ENCODE measurements around the gene SYT4. TPM values are rescaled to one million over a fixed set of nuclear protein-coding genes. Genes with fewer than 3 reads are reported as not detected.

Gene SYT4
- polyA plus RNA-seq, 1 donor (not counting 4 experiments of a cell fraction or from before 2014, with no cell fraction given) = not detected

GRCh38 chr18:43283299-43283698, 6.0 kb upstream of the SYT4 start:
- no peak overlapping the region for H3K4me2 ChIP-seq (ENCODE audit: control insufficient read depth, extremely low read depth, insufficient read depth, low read depth, low read length)
- DNase-seq (ENCODE audit: low read depth, low spot score) (no peak), FAIRE-seq (no peak)
- dilution Hi-C loops (cut with MboI; ENCODE audit: extremely low pct_ligation_motif_present, low sequenced_read_pairs) = no loop called here
- no peaks in the 10 kb centered on the region for H3K4me1 ChIP-seq (ENCODE audit: control insufficient read depth, extremely low read depth, insufficient read depth, low read length)
- no peak overlapping the region for H3K27ac ChIP-seq (ENCODE audit: control insufficient read depth, insufficient read depth, low read length)
- no peak overlapping the region for H3K9ac ChIP-seq (ENCODE audit: control insufficient read depth, extremely low read depth, insufficient read depth, low read length)
- H3K36me3 ChIP-seq (ENCODE audit: control insufficient read depth in 2 of 2, extremely low read depth in 1 of 2, insufficient read depth in 2 of 2, low read length in 2 of 2) = no peaks in the 10 kb centered on the region
- H3K4me3 ChIP-seq (ENCODE audit: control insufficient read depth in 2 of 3, extremely low read depth in 1 of 3, insufficient read depth in 2 of 3, low read depth in 1 of 3, low read length in 3 of 3) = no peak overlapping the region
- H3K9me3 ChIP-seq (ENCODE audit: control insufficient read depth, low read depth, low read length) = no peaks in the 10 kb centered on the region
- no peaks in the 10 kb centered on the region for H4K20me1 ChIP-seq (ENCODE audit: control insufficient read depth, extremely low read depth, insufficient read depth, low read length)
- H3K27me3 ChIP-seq (ENCODE audit: control insufficient read depth, extremely low read depth, insufficient read depth, low read length) = no peaks in the 10 kb centered on the region
- no peaks in the 10 kb centered on the region for H3K79me2 ChIP-seq (ENCODE audit: control insufficient read depth, insufficient read depth, low read length)
- H2AFZ ChIP-seq (ENCODE audit: control insufficient read depth, low read length) = no peak overlapping the region
- TF ChIP-seq EZH2 (IDR thresholded peaks at IDR 0.05; ENCODE audit: low read length) = no peak
- TF ChIP-seq, protein P1, sequence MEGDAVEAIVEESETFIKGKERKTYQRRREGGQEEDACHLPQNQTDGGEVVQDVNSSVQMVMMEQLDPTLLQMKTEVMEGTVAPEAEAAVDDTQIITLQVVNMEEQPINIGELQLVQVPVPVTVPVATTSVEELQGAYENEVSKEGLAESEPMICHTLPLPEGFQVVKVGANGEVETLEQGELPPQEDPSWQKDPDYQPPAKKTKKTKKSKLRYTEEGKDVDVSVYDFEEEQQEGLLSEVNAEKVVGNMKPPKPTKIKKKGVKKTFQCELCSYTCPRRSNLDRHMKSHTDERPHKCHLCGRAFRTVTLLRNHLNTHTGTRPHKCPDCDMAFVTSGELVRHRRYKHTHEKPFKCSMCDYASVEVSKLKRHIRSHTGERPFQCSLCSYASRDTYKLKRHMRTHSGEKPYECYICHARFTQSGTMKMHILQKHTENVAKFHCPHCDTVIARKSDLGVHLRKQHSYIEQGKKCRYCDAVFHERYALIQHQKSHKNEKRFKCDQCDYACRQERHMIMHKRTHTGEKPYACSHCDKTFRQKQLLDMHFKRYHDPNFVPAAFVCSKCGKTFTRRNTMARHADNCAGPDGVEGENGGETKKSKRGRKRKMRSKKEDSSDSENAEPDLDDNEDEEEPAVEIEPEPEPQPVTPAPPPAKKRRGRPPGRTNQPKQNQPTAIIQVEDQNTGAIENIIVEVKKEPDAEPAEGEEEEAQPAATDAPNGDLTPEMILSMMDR (optimal IDR thresholded peaks at IDR 0.05 in 1 of 3, IDR thresholded peaks at IDR 0.05 in 1 of 3, conservative IDR thresholded peaks at IDR 0.05 in 1 of 3; ENCODE audit: extremely low read depth in 1 of 3, insufficient read depth in 2 of 3, low read length in 3 of 3) = no peak
- H3K9me1 ChIP-seq (ENCODE audit: control insufficient read depth, extremely low read depth, insufficient read depth, low read length) = no peaks in the 10 kb centered on the region

DNA sequence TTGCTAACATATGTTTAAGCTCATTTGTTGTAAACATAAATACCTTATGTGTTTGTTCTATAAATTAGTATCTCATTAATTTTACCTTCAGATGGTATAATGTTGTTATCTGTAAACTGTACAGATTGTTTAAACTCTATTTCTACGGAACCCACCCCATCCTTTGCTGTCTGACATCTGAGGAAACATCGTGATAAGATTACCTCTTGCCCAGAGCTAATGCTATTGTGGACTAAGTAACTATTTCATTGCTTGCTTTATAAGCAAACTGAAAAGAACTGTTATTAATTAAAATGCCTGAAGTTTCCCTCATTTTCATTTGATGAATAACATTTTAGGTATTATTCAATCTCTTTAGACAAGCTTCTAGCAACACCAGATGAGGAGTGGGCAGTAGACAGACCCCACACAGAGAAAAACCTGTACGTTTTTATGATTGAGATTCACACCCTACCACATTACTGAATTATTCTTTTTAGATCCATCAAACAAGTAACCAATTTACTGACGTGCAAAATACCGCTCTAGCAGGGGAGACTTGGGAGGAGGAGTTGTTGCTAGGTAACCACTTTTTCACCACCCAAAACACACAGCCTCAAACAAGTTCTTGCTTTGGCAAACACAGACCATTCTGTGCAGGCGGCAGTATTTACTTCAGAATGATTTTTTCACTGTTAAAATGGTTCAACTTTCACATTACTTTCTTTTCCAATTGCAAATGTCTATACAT, 1.9 kb upstream of the SYT4 start:
- H3K79me2 ChIP-seq (ENCODE audit: control insufficient read depth, insufficient read depth, low read length) = no peaks in the 10 kb centered on the region
- H3K27me3 ChIP-seq (ENCODE audit: control insufficient read depth, extremely low read depth, insufficient read depth, low read length) = peaks cover 4% of the 10 kb centered on the region
- H3K4me2 ChIP-seq (ENCODE audit: control insufficient read depth, extremely low read depth, insufficient read depth, low read depth, low read length) = no peak overlapping the region
- no peaks in the 10 kb centered on the region for H3K36me3 ChIP-seq (ENCODE audit: control insufficient read depth in 2 of 2, extremely low read depth in 1 of 2, insufficient read depth in 2 of 2, low read length in 2 of 2)
- no peaks in the 10 kb centered on the region for H4K20me1 ChIP-seq (ENCODE audit: control insufficient read depth, extremely low read depth, insufficient read depth, low read length)
- DNase-seq (ENCODE audit: low read depth, low spot score) (no peak), FAIRE-seq (no peak)
- no peak overlapping the region for H3K9ac ChIP-seq (ENCODE audit: control insufficient read depth, extremely low read depth, insufficient read depth, low read length)
- no peak overlapping the region for H3K4me3 ChIP-seq (ENCODE audit: control insufficient read depth in 2 of 3, extremely low read depth in 1 of 3, insufficient read depth in 2 of 3, low read depth in 1 of 3, low read length in 3 of 3)
- dilution Hi-C loops (cut with MboI; ENCODE audit: extremely low pct_ligation_motif_present, low sequenced_read_pairs) = no loop called here
- no peak for TF ChIP-seq EZH2 (IDR thresholded peaks at IDR 0.05; ENCODE audit: low read length)
- TF ChIP-seq, protein P1 (optimal IDR thresholded peaks at IDR 0.05 in 1 of 3, IDR thresholded peaks at IDR 0.05 in 1 of 3, conservative IDR thresholded peaks at IDR 0.05 in 1 of 3; ENCODE audit: extremely low read depth in 1 of 3, insufficient read depth in 2 of 3, low read length in 3 of 3) = no peak
- H3K9me1 ChIP-seq (ENCODE audit: control insufficient read depth, extremely low read depth, insufficient read depth, low read length) = no peaks in the 10 kb centered on the region
- H3K4me1 ChIP-seq (ENCODE audit: control insufficient read depth, extremely low read depth, insufficient read depth, low read length) = no peaks in the 10 kb centered on the region
- H3K9me3 ChIP-seq (ENCODE audit: control insufficient read depth, low read depth, low read length) = no peaks in the 10 kb centered on the region
- no peak overlapping the region for H3K27ac ChIP-seq (ENCODE audit: control insufficient read depth, insufficient read depth, low read length)
- no peak overlapping the region for H2AFZ ChIP-seq (ENCODE audit: control insufficient read depth, low read length)

All from keratinocyte (primary cell).